HG02610 (cell line): ENCODE results near the gene GOLGA6L26.
"Not testable (repeated sequence)": the region's sequence is repeated elsewhere in the genome, so short reads cannot be mapped to it uniquely, and the experiment has no call there.

Source experiments
- ATAC-seq: cut with Tn5 transposase; IDR thresholded peaks from one replicate; pipeline ENCODE4 v1.9.1; 2021; ENCODE audit warnings: mild to moderate bottlenecking, moderate library complexity; ENCODE audit not compliant: unreplicated experiment

GOLGA6L26 gene, protein sequence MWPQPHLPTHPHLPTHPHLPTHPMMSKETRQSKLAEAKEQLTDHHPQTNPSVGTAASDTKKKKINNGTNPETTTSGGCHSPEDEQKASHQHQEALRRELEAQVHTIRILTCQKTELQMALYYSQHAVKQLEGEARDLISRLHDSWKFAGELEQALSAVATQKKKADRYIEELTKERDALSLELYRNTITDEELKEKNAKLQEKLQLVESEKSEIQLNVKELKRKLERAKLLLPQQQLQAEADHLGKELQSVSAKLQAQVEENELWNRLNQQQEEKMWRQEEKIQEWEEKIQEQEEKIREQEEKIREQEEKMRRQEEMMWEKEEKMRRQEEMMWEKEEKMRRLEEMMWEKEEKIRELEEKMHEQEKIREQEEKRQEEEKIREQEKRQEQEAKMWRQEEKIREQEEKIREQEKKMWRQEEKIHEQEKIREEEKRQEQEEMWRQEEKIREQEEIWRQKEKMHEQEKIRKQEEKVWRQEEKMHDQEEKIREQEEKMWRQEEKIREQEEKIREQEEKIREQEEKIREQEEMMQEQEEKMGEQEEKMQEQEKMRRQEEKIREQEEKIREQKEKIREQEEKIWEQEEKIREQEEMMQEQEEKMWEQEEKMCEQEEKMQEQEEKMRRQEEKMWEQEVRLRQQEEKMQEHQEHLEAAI

DNA sequence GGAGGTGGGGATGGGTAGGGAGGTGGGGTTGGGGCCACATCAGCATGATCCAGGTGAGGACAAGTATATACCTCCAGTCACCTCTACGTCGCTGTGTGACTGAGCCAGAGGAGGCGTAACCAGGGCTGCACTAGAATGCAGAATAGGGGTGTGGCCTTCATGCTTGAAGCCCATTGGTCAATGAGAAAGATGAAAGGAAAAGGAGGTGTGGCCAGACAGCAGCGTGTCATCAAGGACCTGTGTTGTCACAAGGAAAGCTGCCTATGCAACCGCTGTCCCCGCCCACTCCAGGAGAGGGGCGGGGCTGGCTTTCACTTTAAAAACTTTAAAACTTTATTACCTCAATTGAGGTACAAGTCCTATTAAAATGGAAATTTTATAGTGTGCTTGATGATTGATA lies at the start of gene GOLGA6L26:
GOLGA6L26 (minus strand) TSS at position 101 of the 400 bp plus-strand sequence; CDS start at position 40, 61 bp downstream.
- ATAC-seq, result not testable (repeated sequence)

DNA sequence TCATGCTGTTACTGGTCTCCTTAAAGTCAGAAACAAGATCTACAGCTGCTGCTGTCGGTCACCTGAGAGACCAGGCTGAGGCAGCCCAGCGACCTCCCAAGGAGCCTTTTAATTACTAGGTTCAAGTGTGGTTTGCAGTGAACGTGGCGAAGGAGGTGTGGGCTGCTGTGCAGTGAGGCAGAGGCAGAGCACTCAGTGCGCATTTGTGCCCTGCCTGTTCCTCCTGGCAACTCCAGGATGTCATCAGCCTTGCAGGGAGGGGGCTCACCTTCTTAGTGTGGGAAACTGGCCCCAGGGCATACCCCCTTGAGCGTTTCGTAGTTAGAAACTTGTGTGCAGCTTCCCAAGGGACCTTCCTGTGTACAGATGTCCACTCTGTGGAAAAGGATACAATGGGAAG lies 47.2 kb upstream of the GOLGA6L26 start:
- ATAC-seq, result not testable (repeated sequence)

DNA sequence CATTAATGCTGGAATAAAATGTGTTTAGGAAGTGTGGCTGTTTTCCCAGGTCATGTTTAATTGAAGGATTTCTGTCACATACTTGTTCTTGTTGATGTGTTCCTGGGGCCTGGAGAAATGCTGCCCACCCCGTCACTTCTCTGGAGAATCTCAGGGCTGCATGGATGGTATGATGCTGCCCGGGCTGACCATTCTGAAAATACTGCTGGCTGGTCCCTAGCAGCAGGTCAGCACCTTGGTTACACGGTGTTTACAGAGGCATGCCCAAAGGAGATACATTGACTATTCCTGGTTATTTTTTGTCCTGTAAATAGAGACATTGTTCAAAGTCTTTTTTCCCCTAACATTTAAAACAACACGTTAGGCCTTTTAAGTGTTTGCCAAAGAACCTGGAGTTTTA lies 46.7 kb upstream of the GOLGA6L26 start:
- not testable (repeated sequence) for ATAC-seq

DNA sequence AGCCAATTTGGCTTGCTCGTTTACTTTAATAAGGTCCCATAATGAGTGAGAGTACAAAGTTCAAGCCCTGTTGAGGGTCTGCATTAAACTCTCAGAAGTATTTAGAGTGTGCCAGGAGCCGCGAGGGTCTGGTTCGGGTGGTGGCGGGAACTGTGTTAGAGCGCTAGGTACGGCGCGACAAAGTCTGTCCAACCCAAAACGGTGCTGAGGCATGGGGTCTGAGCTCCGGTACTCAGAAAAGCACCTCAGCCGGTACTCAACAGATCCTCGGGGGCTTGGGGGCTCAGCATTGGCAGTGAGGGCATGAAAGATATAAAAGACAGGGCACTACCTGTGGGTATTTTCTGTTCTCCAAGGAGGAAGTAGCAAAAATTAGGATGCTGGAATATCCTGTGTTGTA lies 45.0 kb upstream of the GOLGA6L26 start:
- ATAC-seq, result not testable (repeated sequence)

DNA sequence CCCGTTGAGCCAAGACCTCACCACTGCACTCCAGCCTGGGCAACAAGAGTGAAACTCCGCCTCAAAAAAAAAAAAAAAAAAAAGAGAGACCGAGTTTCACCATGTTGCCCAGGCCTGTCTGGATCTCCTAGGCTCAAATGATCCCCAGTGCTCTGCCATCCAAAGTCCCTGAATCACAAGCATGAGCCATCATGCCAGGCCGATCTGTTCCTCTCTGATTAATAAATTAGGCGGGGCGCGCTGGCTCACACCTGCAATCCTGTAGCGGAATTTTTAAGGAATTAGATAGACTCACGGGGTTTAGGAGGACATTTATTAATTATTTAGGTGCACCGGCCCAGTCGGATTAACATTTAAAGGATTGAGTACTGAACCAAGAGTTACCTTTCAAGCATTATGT lies 40.2 kb upstream of the GOLGA6L26 start:
- ATAC-seq, result not testable (repeated sequence)

DNA sequence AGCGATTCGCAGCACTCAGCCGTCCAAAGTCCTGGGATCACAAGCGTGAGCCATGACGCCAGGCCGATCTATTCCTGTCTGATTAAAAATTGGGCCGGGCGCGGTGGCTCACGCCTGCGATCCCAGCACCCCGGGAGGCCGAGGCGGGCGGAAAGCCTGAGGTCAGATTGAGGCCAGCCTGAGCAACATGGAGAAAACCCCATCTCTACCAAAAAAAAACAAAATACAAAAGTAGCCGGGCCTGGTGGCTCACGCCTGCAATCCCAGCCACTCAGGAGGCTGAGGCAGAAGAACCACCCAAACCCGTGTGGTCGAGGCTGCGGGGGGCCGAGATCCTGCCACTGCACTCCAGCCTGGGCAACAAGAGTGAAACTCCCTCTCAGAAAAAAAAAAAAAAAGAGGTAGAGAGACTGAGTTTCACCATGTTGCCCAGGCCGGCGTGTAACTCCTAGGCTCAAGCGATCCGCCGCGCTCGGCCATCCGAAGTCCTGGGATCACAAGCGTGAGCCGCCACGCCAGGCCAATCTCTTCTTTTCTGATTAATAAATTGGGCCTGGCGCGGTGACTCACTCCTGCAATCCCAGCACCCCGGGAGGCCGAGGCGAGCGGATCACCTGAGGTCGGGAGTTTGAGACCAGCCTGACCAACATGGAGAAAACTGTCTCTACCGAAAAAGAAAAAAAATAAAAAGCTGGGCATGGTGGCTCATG lies 39.0 kb upstream of the GOLGA6L26 start:
- not testable (repeated sequence) for ATAC-seq

DNA sequence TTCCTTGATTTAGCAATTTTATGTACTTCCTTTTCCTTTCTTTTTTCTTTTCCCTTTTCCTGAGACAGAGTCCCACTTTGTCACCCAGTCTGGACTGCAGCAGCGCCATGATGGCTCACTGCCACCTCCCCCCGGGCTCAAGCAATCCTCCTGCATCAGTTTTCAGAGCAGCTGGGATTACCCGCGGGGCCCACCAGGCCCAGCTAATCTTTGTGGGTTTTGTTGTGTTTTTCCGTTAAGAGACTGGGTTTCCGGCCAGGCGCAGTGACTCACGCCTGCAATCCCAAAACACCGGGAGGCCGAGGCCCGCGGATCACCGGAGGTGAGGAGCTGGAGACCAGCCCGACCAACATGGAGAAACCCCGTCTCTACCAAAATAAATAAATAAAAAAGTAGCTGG lies 38.3 kb upstream of the GOLGA6L26 start:
- ATAC-seq, result no peak

DNA sequence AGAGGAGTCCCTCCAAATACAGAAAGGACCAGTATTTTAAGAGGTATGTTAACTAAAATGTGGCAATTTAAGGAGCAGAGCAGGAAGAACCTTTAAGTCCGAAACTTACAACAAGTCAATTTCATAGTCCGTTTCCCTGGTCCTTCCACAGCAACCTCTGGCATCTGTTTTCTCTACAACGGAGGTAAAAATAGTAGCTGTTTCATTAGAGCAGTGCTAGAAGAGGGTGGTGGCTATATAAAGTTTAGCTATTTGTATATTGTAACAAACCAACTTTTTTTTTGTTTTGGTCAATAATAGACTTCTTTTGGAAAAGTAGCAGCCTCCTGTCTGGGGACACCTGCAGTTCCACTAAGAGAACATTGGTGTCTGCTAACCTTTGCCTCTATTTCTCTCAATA lies 37.9 kb upstream of the GOLGA6L26 start:
- not testable (repeated sequence) for ATAC-seq

DNA sequence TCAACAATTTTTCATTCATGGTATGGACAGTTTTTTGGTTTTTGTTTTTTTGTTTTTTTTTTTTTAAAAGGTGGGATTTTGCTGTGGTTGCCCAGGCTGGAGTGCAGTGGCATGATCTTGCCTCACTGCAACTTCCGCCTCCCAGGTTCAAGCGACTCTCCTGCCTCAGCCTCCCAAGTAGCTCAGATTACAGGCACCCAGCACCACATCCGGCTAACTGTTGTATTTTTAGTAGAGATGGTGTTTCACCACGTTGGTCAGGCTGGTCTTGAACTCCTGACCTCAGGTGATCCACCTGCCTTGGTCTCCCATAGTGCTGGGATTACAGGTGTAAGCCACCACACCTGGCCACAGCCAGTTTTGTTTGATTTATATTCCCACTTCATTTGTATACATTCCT lies 37.1 kb upstream of the GOLGA6L26 start:
- ATAC-seq, result not testable (repeated sequence)

DNA sequence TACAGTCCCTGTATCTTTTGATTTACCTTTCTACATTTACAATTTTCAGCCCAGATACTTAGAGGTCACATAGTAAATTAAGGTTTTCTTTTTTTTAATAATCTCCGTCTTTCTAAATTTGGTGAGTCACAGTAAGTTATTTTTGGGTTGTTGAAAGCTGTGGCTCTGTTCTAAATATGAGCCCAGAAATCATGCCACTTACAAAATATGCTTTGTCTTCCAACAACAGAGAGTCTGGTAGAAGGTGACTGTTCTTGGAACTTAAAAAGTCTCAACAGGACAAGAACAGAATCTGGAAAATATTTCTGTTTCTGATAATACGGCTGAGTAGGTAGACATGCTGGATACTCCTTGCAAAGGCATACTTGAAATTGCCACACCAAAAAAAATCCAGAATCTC lies 36.6 kb upstream of the GOLGA6L26 start:
- no peak for ATAC-seq

DNA sequence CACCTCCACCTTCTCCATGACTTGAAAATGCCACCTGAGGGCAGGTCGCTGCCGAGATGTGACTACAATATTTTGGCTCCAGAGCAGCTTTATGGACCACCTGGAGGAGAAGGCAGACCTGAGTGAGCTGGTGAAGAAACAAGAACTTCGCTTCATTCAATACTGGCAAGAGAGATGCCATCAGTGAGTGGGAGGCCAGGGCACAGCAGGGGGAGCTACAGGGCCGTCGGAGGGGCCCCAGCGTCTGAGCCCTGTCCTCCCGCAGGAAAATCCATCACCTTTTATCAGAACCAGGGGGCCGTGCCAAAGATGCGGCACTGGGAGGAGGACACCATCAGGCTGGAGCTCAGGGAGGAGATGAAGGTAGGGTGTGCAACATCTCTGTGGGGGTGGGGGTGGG lies 30.3 kb upstream of the GOLGA6L26 start:
- ATAC-seq, result not testable (repeated sequence)

DNA sequence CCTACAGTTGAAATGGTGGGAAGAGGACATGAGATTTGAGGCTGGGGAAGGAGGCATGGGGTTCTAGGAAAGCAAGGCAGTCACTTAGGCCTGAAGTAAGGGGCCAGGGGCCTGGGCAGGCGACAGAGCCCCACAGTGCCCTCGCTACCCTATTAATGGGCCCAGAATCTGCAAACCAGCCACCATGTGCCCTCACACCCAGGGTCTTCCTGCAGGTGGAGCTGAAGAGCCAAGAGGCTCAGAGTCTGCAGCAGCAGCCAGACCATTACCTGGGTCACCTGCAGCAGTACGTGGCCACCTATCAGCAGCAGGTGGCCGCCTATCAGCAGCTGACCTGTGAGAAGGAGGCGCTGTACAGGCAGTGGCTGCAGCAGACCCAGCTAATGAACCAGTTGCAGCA lies 28.6 kb upstream of the GOLGA6L26 start:
- not testable (repeated sequence) for ATAC-seq

DNA sequence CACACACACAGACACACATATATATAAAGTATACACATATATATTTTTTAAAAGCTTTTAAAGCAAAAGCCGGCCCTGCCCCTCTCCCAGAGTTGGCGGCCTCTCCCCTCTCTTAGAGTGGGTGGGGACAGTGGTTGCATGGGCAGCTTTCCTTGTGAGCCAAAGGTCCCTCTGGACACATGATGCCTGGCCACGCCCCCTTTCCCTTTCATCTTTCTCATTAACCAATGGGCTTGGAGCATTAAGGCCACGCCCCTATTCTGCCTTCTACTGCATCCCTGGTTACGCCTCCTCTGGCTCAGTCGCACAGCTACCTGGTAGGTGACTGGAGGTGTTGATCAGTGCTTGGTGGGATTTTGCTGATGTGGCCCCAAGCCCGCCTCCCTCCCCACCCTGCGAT lies 20.5 kb upstream of the GOLGA6L26 start, which contains the start of gene GOLGA8S:
GOLGA8S (plus strand) TSS at position 301 of the 400 bp plus-strand sequence; CDS start at position 363, 62 bp downstream.
- not testable (repeated sequence) for ATAC-seq

DNA sequence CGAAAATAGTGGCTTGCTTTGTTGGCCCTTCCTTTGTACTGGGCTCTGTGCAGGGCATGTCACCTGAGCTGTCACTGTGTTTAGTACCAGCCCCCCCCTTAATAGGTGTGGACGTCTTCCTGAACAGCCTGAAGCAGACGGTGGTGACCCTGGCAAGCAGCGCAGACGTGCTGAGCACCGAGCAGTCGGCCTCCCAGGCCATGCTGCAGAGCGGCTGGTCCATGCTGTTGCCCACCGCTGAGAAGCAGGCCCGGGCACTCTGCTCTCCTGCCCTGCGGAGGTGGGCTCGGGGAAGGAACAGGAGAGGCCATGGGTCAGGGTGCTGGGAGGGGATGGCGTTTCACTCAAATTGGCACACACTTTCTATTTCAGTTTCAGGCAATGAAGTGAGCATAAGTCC lies 22.8 kb downstream of the GOLGA6L26 start:
- ATAC-seq, result not testable (repeated sequence)

DNA sequence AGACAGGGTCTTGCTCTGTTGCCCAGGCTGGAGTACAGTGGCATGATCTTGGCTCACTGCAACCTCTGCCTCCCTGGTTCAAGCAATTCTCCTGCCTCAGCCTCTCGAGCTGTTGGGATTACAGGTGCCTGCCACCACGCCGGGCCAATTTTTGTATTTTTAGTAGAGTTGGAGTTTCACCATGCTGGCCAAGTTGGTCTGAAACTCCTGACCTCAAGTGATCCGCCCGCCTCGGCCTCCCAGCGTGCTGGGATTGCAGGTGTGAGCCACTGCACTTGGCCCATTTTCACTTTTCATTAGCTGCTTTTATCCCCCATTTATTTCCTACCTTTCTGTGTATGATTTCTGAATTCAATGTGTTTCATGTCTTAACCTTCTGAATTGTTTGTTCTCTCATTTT lies 28.1 kb downstream of the GOLGA6L26 start:
- not testable (repeated sequence) for ATAC-seq

DNA sequence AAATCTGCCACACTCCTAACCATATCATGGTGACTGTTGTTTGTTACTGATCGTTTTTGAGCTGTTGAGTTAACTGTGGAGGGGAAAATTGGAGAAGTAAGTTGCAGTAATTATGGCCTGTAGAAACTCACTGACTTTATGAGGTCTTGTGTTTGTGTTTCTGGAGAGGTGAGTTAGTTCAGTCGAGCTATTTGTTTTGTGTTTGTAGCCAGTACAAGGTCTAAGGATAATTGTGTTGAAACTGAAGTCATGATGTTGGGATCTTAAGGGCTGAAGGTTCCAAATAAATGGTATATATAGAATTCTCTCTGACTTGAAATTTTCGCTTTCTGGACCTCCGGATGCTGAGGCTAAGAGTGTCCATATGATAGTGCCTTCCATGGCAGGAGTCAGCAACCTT lies 29.2 kb downstream of the GOLGA6L26 start:
- not testable (repeated sequence) for ATAC-seq

DNA sequence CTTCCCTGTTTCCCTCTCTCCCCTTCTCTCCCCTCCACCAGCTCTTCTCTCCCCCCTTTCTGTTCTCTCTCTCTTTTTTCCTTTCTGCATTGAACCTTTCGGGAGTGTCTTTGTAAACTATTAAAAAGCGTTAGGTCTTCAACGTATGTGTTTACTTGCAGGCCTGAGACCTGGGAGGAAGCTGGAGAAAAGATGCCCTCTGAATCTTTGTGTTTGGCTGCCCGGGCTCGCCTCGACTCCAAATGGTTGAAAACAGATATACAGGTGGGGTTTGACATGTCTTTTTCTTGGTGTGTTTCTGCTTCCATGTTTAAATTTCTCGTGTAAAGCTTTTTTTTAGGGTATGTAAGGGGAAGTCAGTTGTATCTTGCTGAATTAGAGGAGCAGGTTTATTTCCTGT lies 29.7 kb downstream of the GOLGA6L26 start:
- ATAC-seq, result not testable (repeated sequence)

DNA sequence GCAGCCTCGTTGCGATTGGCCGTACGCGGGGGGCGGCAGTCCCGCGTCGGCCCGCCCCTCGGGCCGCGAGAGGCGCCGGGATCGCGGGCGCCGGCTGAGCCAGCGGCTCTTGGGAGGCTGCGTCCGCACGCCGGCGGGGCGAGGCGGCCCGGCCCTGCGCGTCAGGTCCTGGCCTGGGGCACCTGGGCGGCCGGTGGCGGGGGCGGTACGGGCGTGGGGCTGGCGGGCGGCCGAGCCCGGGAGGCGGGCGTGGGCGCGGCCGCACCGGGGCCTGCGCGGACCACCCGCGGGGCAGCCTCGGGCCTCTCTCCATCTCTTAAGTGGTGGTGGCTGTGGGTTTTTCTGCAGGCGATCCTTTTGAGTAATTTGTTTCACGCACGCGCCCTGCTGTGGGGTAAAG lies 30.3 kb downstream of the GOLGA6L26 start:
- ATAC-seq, result not testable (repeated sequence)

DNA sequence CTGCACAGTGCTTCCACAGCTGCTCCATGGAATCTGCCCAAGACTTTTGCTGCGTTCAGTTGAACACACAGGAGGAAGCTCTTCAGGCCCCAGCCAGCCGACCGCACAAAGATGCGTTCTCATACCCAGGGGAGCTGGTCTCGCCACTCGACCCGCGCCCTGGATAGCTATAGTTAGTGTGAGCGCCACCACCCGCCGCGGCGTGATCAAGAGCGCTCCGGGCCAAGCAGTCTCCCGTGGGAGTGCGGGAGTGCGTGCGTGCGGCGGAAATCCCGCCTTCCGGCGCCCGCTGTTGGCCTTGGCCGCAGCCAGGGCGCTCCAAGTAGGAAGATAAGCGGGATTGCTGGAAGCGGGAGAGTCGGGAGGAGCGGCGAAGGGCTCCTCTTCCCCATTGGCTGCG lies 30.8 kb downstream of the GOLGA6L26 start:
- ATAC-seq, result not testable (repeated sequence)
